Kidney (tissue), 14 donors: ENCODE results near the gene CXCR6. TPM values are rescaled to one million over a fixed set of nuclear protein-coding genes. Genes with fewer than 3 reads are reported as not detected.

Experiments used
- DNase-seq, 5 donors: peaks; one replicate each; pipeline ENCODE4 v3.0.0-alpha.2; 2013 to 2020
- FAIRE-seq: peaks from 2 replicates; lab custom pipeline; 2012; peaks lifted over from hg19 to GRCh38; lab: Jason Lieb, UNC
- H3K27ac ChIP-seq, 2 donors: one replicate each; pipeline ENCODE4 v1.7.0; 2013; ENCODE audit warnings: low read depth in 2 of 2, low read length in 2 of 2, inconsistent platforms in 1 of 2
- H3K27me3 ChIP-seq: one replicate; pipeline ENCODE4 v1.7.1; 2013; ENCODE audit warnings: low read length, inconsistent platforms; ENCODE audit not compliant: control insufficient read depth, insufficient read depth
- H3K36me3 ChIP-seq, 3 donors: one replicate each; pipeline versions ENCODE4 v1.7.0 to v1.7.1; 2013; ENCODE audit warnings: low read length in 3 of 3, control low read depth in 1 of 3, inconsistent platforms in 1 of 3; ENCODE audit not compliant: insufficient read depth in 3 of 3, control insufficient read depth in 2 of 3
- H3K4me1 ChIP-seq, 3 donors: one replicate each; pipeline versions ENCODE4 v1.7.0 to v1.7.1; 2013; ENCODE audit warnings: low read length in 3 of 3, inconsistent platforms in 1 of 3, low read depth in 1 of 3; ENCODE audit not compliant: control insufficient read depth in 2 of 3, insufficient read depth in 2 of 3
- H3K4me3 ChIP-seq, 3 donors: one replicate each; pipeline versions ENCODE4 v1.7.0 to v1.8.1; 2013; ENCODE audit warnings: low read length in 3 of 3, control low read depth in 1 of 3, inconsistent platforms in 1 of 3
- H3K9ac ChIP-seq, 3 donors: one replicate each; pipeline versions ENCODE4 v1.7.0 to v1.7.1; 2013; ENCODE audit warnings: low read length in 3 of 3, control low read depth in 1 of 3, inconsistent platforms in 1 of 3
- H3K9me3 ChIP-seq, 3 donors: one replicate each; pipeline versions ENCODE4 v1.7.0 to v1.7.1; 2013; ENCODE audit warnings: low read length in 3 of 3, control low read depth in 1 of 3, inconsistent platforms in 1 of 3; ENCODE audit not compliant: control insufficient read depth in 2 of 3, insufficient read depth in 1 of 3
- CTCF ChIP-seq: IDR thresholded peaks from 3 replicates; pipeline ENCODE4 v1.5.1; 2012; ENCODE audit warnings: mild to moderate bottlenecking, moderate library complexity, borderline replicate concordance; ENCODE audit not compliant: insufficient read depth; ENCODE audit errors: extremely low read depth
- intact Hi-C: fragments of 100-400 bp; cut with DNase I; formaldehyde crosslinking; loops from one replicate; pipeline ENCODE4 v1.11.1; 2022
- polyA plus RNA-seq: library from polyadenylated mRNA; stranded (reverse); fragments of 350-450 nt; fragmentation: Illumina TruSeq; extraction: RNeasy Lipid Tissue Mini Kit (QIAGEN cat#74804); gene quantifications from one replicate; pipeline ENCODE4 v1.2.3, GENCODE V29; 2014; ENCODE audit warnings: low read depth, low replicate concordance; ENCODE audit not compliant: insufficient read depth
- total RNA-seq: library from RNA; stranded (reverse); fragmentation: NEBNext Ultra II Directional; extraction: Animal tissue kit (Norgen Biotek cat#: 25700); gene quantifications from one replicate; pipeline ENCODE4 v1.2.1, GENCODE V29; 2021
- donor health status: control.
- donor health status: control.
- donor health status: control.
- donor health status: control.
- donor health status: control.
- donor health status: DM: yes; HTN: yes; CAD: no.
- donor health status: Normal renal cell carcinoma (clear cell type).

CXCR6 gene
- total and polyA plus RNA-seq, 2 donors from 2014 or later = 0.39 to 2.7 TPM

GRCh38 chr3:45949432-45949831 lies 6.2 kb downstream of the CXCR6 start:
- TF ChIP-seq CTCF = no peak
- Histone ChIP-seq H3K27ac (no peak overlapping the region), H3K36me3 (peaks cover 14 to 57% (median 31%) of the 10 kb centered on the region in 3 donors), H3K9ac (no peak overlapping the region), H3K4me3 (no peak overlapping the region), H3K9me3 (no peaks in the 10 kb centered on the region), H3K4me1 (peaks cover 0 to 10% (median 5%) of the 10 kb centered on the region in 3 donors), H3K27me3 (no peaks in the 10 kb centered on the region)
- FAIRE-seq (no peak), DNase-seq (no peak)
- intact Hi-C loops = loop anchor here (10.0 kb wide), 1 partner anchor 425 kb away; the partner anchor contains the start of gene CCR5

- intact Hi-C loops = no loop called here
- H3K9ac ChIP-seq = no peak overlapping the region
- no peaks in the 10 kb centered on the region for H3K9me3 ChIP-seq
- TF ChIP-seq CTCF = no peak
- H3K4me1 ChIP-seq = peaks cover 0 to 10% (median 5%) of the 10 kb centered on the region in 3 donors
- DNase-seq = no peak
- peaks cover 14 to 64% (median 37%) of the 10 kb centered on the region in 3 donors for H3K36me3 ChIP-seq
- no peak overlapping the region for H3K27ac ChIP-seq
- H3K4me3 ChIP-seq = no peak overlapping the region
- FAIRE-seq = no peak
- H3K27me3 ChIP-seq = no peaks in the 10 kb centered on the region
Observed at GRCh38 chr3:45950131-45950530, 6.9 kb downstream of the CXCR6 start.

GRCh38 chr3:45950686-45951600 lies 7.7 kb downstream of the CXCR6 start:
- Histone ChIP-seq H3K4me1 (peaks cover 0 to 10% (median 5%) of the 10 kb centered on the region in 3 donors), H3K9ac (no peak overlapping the region), H3K36me3 (peaks cover 14 to 64% (median 37%) of the 10 kb centered on the region in 3 donors), H3K27ac (no peak overlapping the region), H3K9me3 (no peaks in the 10 kb centered on the region), H3K4me3 (no peak overlapping the region), H3K27me3 (no peaks in the 10 kb centered on the region)
- no peak for FAIRE-seq
- intact Hi-C loops = no loop called here
- no peak for DNase-seq
- no peak for TF ChIP-seq CTCF
